HG03135 (cell line): Measurements from ENCODE around the gene MNX1.

ENCODE experiments used
- ATAC-seq: cut with Tn5 transposase; IDR thresholded peaks from one replicate; pipeline ENCODE4 v1.9.1; 2021; ENCODE audit warnings: mild to moderate bottlenecking, moderate library complexity; ENCODE audit not compliant: unreplicated experiment

Gene MNX1

DNA sequence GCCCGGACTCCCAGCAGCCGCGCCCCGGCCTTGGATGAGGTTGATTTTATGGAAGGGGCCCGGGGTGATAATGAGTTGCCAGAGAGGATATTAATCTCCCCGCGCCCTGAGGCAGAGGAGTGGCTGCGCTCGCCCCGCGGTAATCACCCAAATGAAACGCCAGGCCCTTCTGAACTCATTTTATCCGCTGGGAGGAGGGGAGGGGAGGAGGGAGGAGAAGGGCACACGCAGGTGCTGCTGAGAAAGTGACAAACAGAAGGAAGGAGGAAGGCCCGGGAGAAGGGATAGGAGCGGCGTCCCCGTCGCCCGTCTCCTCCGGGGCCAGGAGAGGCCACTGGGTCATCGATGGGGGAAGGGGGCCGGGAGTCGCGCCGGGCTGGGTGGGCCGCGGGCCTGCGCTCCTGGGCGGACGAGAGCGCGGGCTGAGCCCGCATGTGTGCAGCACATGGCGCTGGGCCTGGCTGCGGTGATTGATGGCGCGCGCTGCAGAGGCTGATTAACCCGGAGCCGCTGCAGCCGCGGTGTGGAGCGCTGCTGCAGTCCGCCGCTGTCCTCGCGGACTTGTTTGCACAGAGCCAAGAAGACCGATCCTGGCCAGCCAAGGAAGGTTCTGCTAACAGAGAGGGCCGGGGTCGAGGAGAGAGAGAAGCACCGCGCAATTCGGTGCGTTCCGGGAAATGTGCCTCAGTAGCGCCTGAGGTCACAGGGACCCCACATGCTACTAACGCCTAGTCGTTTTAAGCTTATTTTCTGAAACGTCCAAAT lies 6.5 kb downstream of the MNX1 start:
- ATAC-seq: no peak

DNA sequence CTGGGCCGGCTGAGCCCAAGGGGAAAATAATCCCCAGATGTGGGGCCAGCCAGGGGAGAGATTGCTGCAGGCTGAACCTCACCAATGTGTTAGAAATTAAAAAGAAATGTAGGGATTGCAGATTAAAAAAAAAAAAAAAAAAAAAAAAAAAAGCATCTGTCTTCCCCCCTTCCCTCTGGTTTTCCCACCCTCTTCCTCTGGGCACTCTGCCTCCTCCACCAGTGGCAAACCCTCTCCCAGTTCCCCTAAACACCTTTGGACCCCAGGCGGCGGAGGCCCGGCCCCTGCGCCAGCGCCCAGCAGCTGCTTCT lies 7.1 kb downstream of the MNX1 start:
- no peak for ATAC-seq

DNA sequence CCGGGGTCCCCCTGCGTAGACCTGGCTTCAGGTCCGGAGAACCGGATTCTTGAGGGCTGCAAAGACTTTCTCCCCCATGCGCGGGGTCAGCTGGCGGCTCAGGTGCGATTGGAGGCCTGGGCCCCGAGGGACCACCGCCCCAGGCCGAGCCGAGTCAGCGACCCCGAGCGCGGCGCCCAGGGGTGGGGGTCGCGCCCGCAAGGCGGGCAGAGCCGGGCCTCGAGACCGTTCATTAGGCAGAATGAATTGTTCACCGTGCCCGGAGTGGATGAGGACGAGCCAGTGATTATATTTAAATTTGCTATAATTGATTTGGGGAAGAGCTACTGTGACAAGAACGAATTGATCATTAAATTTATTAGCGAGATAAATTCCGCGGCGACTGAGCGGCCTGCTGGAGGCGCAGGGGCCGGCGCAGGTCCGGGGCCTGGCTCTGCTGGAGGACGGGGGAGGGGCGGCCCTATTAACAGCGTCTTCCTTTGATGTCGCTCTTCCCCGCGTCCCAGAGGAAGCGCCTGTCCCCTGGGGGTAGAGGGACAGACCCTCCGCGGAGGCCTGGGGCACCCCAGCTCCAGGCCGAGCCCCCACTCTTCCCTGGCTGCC lies 7.5 kb downstream of the MNX1 start:
- ATAC-seq: no peak

DNA sequence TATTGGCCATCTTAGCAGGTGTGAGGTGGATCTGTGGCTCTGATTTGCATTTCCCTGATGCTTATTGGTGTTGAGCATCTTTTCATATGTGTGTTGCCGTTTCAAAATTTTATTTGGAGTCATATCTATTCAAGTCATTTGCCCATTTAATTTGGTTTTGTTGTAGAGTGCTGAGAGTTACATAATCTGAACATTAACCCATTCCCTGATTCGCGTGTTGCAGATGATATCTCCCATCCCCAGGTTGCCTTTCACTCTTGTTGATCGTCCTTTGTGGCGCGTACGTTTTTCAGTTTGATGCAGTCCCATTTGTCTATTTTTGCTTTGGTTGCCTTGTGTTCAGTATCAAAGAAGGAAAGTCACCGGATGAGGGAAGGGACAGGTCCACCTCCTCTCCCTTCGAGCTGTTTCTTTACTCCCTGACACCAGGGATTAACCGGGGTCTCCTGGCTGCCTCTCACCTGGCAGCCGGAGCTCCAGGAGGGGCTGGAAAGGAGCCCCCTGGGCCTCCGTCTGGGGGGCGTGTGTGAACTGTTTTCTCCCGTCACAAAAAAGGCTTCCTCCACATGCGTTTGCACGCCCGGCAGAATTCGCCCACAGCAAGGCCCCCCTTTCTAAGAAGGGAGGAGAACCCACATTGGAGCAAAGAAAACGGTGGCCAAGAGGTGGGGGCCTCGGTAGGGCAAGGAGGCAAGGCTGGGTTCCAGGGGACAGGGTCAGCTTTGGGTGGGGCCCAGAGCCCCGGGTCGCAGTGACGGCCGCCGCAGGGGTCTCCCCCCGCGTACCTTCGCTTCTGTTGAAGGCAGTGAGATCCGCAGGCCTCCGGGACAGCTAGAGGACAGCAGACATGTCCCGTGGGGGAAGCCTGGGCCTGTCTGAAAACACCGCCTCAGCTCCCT lies 8.3 kb downstream of the MNX1 start:
- no peak for ATAC-seq

DNA sequence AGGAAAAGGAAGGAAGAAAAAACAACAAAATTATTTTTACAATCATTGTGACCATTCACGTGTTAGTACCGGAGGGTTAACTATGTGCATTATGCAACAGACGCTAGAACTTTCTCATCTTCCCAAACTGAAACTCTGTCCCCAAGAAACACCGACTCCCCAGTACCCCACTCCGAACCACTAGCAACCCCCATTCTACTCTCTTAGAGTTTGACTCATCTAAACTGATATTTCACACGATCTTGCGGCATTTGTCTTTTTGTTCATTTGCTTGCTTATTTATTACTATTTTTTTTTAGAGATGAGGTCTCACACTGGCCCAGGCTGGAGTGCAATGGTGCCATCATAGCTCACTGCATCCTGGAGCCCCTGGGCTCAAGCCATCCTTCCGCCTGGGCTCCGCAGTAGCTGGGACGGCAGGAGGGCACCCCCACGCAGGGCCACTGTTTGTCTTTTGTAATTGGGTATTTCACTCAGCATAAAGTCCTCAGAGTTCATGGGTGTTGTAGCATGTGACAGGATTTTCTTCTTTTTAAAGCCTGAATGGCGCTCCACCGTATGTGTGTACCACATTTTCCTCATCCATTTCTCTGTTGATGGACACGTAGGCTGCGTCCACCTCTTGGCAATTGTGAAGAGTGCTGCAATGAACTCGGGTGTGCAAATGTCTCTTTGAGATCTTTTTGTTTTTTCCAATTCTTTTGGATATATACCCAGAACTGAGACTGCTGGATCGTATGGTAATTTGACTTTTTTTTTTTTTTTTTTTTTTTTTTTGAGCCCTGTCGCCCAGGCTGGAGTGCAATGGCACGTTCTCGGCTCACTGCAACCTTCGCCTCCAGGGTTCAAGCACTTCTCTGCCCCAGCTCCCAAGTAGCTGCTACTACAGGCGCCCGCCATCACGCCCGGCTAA lies 9.5 kb downstream of the MNX1 start:
- ATAC-seq: no peak

DNA sequence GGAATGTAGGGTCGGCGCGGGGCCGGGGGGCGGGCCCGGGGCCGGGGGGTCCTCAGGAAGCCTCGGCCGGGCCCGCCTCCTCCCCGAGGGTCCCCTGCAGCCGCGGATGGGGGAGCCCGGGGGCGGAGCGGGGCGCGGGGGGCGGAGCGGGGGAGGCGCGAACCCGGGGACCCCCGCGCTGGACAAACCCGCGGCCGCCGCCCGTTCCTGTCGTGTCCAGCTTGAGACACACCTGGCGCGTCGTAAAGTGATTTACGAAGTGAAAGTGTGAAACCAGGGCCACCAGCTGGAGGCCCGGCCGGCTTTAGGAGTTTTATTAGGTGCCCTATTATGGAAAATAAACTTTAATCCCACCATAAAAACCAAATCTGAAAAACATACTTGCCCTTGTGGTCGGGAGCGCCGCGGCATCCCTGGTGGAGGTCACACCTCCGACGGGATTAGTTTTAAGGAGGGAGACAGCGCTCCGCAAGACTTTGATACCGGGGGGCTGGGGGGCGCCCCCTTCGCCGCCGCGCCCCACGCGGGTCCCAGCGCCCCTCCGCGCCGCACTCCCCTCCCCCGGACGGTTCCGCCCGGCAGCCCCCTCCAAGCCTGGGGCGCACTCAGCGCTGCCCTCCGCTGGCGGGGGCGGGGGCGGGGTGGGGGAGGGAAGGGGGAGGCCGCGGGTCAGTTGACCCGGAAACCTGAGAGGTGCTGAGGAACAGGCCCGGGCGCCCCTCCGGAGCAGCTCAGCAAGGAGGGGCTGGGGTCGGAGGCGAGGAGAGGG lies 10.3 kb downstream of the MNX1 start:
- ATAC-seq: no peak

DNA sequence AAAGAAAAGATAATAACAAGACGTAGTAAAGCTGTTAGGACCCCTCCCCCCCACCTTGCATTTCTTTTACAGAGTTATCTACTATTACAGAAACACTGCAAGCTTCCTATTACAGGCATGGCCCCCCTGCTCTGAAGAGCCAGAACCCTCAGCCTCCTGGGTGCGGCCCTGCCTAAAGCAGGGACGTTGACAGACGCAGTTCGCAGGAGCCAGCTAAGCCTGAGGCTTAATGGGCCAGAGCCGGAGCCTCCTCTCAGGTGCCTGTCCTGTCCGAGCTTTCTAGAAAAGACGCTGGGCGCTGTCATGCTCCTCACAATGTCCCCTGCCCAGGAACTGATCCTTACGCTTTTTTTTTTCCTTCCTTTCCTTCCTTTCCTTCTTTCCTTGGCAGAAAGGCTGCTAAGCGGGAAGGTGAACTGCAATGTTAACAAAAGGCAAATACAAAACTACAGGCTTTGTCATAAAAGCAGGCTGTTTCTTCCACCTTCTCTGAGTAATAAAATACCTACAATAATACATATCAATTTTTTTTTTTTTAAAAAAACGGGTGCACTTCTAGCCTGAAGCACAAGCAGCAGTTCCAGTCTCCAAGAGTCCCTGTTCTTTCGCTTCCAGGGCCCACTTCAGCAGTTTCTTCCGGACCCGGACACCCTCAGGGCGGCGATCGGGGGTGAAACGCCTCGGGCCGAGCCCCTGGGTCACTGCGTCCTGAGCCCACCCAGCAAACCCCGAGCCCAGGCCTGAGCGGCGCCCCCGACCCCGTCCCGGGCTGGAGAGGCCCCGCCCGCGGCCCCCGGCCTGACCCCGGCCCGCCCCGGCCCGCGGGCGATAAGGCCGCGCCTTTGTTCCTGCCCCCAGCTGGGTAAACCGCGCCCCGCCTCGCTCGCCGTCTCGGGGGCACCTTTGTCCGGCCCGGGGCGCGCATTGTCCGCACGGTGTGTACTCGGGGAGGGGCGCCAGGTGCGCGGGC lies 11.2 kb downstream of the MNX1 start:
- ATAC-seq: no peak

DNA sequence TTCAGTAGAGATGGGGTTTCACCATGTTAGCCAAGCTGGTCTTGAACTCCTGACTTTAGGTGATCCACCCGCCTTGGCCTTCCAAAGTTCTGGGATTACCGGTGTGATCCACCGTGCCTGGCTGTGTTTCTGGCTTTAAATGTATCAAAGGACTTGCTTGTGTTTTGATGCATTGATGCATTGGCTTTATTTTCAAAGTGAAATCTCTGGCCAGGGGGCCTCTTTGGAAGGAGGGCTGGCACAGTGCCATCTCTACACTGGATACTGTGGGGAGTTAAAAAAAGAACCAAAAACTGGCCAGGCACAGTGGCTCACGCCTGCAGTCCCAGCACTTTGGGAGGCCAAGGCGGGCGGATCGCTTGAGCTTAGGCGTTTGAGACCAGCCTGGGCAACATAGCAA lies 16.0 kb downstream of the MNX1 start:
- ATAC-seq: no peak

DNA sequence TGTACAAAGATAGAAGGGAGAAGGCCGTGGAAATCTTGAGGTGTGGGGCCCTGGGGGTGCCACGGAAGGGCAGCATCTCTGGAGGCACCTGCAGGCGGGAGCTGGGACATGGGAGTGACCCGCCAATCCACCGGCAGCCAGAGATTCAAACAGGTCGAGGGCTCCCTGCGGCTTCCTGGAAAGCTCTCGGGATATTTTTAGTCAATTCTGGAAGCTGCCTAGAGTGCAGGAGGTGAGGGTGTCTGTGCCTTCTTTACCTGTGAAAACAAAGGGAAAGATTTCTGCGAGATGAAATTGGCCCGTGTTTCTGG lies 16.6 kb downstream of the MNX1 start:
- ATAC-seq: no peak

DNA sequence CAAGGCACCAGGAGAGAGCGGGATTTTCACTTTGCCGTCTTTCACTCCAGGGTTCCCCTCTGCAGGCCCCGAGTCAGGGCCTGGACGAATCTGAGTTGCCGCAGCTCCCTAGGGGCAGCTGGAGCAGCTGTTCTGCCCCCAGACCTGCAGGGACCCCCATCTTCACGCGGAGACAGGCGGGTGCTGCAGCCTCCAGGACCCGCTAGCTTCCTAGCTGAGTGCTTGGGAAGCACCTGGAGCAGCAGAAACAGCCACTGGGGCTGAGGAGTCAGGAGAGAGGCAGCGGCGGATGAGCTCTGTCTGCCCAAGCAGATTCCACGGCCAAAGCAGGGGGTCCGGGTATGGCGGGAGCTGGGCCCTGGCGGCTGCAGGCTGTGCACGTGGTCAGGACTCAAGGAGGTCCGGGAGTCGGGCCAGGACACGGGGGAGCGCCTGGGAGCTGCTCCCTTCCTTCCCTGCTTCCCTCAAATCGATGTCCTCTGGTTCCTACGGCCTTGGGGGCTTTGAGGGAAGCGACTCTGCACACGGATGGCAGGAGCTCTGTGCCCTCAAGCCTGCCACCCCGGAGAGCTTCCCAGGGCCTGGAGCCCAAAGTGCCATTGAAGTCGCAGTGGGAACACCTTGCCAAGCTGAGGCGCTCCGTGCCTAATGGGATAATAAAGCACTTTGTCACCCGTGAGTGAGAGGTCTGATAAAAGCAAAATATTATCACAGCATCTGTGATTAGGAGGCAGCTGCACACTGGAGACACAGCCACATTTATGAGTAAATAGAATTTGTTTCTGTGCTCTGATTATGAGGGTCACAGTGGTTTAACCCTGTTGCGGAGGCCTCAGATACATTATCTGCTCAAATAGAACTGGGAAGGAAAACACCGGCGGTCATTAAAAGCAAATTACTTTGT lies 17.2 kb downstream of the MNX1 start:
- no peak for ATAC-seq

DNA sequence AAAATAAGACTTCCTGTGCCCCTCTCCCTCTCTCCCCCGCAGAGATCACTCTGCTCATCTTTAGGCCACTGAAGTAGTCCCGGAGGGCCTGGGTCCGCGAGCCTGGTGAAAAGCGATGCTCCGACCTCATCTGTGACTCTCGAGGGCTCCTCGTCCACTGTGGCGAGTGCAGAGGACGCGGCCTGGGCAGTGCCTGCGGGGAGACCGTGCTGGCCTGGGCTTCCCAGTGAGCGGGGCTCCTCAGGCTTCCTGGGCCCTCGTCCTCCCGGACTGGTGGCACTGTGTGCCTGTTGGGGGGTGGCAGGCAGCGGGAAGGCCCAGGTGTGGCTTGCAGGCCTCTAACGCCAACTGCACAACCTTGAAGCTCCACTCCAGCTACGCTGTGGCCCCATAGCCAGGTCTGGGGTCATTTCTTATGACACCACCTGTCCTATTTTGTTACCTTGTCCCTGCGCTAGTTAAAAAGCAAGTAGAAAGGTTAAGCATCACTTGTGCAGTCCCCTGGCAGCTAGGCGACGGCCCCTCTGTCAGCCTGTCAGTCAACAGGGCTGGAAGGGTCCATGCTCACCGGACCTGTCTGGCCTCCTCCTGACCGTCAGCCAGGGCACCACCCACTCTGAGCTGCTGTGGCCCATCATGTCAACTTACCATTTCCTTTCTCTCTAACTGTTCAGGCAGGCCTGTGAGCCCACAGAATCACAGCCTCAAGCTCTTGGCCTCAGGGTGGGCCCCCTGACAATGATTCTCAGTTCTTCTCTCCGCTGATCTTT lies 20.5 kb downstream of the MNX1 start:
- ATAC-seq: no peak

DNA sequence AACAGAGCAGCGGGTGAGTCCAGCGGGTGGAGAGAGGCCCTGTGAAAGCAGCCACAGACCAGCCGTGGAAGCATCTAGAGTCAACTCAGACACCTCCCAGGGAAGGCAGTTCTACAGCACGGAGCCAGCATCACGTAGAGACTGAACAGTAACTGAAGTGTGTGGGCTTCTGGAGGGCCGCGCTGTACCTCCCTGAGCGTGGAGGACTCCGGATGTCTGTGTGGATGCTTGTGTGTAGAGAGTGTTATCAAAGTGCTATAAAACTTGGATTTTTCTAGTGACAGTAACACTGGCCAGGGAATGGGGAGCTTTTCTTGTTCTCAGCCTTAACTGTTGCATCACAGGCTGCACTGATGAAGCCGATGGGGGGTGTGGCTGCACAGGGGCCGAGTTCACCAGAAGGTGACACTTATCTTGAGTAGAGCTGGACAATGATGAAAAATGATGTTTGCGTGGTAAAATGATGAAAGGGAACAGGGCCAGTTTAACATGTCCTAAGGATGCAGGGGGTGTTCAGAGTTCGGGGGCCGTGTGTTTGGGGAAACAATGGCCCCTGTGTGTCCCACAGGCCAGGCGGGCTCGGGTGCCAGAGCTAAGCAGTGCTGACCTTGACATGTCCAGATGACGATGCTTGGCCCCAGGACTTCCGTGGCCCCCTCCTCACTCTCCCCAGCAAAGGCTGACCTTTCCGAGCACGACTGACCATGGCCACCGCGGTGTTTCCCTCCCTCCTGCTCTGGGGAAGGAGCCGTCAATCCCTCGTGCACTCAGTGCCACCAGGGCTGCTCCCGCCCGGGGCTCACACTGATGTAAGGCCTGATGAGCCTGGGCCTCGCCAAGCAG lies 21.9 kb downstream of the MNX1 start:
- no peak for ATAC-seq

DNA sequence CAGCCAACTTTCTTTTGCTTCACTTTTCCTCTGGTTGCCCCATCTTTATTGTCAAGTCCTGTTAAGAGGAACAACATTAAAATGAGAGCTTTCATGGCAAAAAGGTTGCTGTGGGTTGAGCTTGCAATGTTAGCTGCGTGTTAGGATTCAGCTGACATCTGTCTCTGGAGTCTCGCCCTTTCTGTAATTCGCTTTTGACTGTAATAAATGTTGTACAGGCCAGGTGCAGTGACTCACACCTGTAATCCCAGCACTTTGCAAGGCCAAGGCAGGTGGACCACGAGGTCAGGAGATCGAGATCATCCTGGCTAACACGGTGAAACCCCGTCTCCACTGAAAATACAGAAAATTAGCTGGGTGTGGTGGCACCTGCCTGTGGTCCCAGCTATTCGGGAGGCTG lies 24.1 kb downstream of the MNX1 start:
- no peak for ATAC-seq

DNA sequence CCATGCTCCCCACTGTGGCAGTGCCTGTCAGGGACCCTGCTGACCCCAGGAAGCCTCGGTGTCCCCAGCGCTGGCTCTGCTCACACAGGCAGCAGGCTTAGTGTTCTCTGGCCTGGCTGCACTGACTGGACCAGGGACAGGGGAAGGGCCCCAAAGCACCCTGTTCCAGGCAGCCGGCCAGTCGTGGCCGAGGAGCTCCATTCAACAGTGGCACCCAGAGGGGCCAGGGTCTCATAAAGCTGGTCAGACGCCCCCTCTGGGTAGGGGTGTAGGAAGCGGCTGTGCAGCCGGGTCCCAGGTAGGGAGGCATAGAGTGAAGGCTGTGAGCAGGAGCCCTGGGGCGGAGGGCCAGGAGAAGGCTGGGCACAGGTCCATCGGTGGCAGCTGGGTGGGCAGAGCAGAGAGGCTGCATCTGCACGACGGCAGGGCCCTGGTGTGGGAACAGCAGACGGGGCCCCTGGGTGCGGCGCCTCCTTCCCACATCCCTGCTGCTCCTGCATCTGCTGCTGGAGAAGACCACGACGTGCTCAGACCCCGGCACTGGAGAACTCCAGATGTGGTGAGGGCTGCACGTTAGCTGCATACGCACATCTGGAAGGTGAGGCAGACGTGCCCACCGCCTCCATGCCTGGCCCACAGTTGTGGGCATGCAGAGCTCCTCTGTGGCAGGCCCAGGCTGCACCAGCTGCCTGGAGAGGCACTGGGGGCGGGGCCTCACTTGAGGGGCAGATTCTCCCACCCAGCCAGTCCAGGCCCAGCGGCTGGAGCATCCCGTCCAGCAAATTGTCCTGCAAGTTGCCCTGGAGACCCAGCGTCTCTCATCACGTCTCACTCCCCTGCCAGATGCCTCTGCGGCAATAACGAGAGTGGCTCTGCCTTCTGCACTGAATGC lies 25.1 kb downstream of the MNX1 start:
- ATAC-seq: no peak

DNA sequence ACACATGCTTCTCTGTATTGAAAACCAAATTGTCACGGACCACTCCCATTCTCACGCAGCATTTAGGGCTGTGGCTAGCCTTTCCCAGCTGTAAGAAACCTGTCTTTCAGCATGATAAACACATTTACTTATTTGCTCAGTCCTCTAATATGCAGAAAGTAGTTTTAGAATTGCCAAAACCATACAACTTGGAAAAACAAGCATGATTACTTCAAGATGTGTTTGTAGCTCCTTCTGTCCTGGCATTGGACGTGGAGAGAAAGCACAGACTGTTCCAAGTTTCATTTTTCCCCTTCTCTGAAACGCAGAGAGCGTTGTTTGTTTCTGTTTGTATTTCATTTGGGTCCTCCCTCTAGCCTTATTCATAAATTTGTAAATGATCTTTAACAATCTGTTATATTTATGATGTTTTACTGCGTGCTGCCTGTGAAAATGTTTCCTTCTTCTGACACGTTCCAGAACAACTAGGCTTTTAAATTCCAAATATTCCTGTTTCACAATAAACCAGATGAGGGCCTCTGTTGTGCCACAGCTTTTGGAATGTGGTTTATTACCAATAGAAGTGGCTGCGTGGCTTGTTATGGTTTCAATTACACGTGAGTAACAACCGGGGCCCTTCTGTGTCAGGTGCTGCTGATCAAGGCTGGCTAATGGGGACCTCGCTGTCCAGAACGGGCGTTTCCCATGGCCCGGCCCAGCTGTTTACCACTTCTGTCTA lies 26.1 kb downstream of the MNX1 start:
- ATAC-seq: no peak
